Uterus (tissue), 4 donors: Measurements from ENCODE around the gene KLHL14. TPM values are rescaled to one million over a fixed set of nuclear protein-coding genes. Genes with fewer than 3 reads are reported as not detected.

Experiments used
- DNase-seq, 2 donors: peaks; one replicate each; pipeline ENCODE4 v3.0.0-alpha.2; 2019 to 2020
- H3K27ac ChIP-seq, 2 donors: fragments of 200-600 bp; sonication (generic); 1 replicate in 1 of 2; 2 replicates in 1 of 2; pipeline ENCODE4 v1.5.1; 2016 to 2018
- H3K27me3 ChIP-seq, 2 donors: fragments of 200-600 bp; sonication (generic); one replicate each; pipeline ENCODE4 v1.5.1; 2018 to 2019; ENCODE audit warnings: control low read depth in 1 of 2
- H3K36me3 ChIP-seq, 2 donors: fragments of 200-600 bp; sonication (generic); one replicate each; pipeline ENCODE4 v1.5.1; 2019; ENCODE audit warnings: control low read depth in 1 of 2
- H3K4me1 ChIP-seq, 2 donors: fragments of 200-600 bp; sonication (generic); one replicate each; pipeline ENCODE4 v1.5.1; 2018 to 2019; ENCODE audit warnings: control low read depth in 1 of 2
- H3K4me3 ChIP-seq, 2 donors: fragments of 200-600 bp; sonication (generic); 1 replicate in 1 of 2; 2 replicates in 1 of 2; pipeline ENCODE4 v1.5.1; 2018 to 2019; ENCODE audit warnings: mild to moderate bottlenecking in 1 of 2
- H3K9me3 ChIP-seq, 2 donors: fragments of 200-600 bp; sonication (generic); one replicate each; pipeline ENCODE4 v1.5.1; 2019; ENCODE audit warnings: control low read depth in 1 of 2
- POLR2A ChIP-seq, 2 donors: fragments of 450-650 bp; IDR thresholded peaks; one replicate each; pipeline ENCODE4 v1.6.1; 2016; ENCODE audit warnings: antibody characterized with exemption in 2 of 2, mild to moderate bottlenecking in 1 of 2, moderate library complexity in 1 of 2
- intact Hi-C: fragments of 100-400 bp; cut with DNase I; formaldehyde crosslinking; loops from one replicate; pipeline ENCODE4 v1.15.1; 2023; ENCODE audit warnings: low total_unique reads
- total RNA-seq, 4 donors: library from RNA; depleted of rRNA in 3 of 4; stranded (reverse); fragments of >200 nt in 3 of 4; gene quantifications; one replicate each; pipeline versions ENCODE4 v1.1.0 to v1.2.4, GENCODE V29; 2014 to 2023
- TF ChIP-seq, protein P1 (sequence below), 4 experiments: fragments of 200-600 bp in 2 of 4; fragments of 450-650 bp in 2 of 4; sonication (generic) in 2 of 4; IDR thresholded peaks; one replicate each; pipeline ENCODE4 v1.5.1; 2016 to 2019; ENCODE audit warnings: antibody characterized with exemption in 4 of 4, mild to moderate bottlenecking in 2 of 4, moderate library complexity in 1 of 4
- donor health status: DM: yes; HTN: yes; CAD: no.

KLHL14 gene
- total RNA-seq, 4 donors from 2014 or later: 2.6 to 9.5 (median 3.0) TPM

GRCh38 chr18:32712860-32713259 lies 60.0 kb downstream of the KLHL14 start:
- no peak overlapping the region for H3K27ac ChIP-seq
- DNase-seq: no peak
- intact Hi-C loops: no loop called here
- no peak for TF ChIP-seq POLR2A (IDR thresholded peaks at IDR 0.05)
- TF ChIP-seq, protein P1, sequence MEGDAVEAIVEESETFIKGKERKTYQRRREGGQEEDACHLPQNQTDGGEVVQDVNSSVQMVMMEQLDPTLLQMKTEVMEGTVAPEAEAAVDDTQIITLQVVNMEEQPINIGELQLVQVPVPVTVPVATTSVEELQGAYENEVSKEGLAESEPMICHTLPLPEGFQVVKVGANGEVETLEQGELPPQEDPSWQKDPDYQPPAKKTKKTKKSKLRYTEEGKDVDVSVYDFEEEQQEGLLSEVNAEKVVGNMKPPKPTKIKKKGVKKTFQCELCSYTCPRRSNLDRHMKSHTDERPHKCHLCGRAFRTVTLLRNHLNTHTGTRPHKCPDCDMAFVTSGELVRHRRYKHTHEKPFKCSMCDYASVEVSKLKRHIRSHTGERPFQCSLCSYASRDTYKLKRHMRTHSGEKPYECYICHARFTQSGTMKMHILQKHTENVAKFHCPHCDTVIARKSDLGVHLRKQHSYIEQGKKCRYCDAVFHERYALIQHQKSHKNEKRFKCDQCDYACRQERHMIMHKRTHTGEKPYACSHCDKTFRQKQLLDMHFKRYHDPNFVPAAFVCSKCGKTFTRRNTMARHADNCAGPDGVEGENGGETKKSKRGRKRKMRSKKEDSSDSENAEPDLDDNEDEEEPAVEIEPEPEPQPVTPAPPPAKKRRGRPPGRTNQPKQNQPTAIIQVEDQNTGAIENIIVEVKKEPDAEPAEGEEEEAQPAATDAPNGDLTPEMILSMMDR (IDR thresholded peaks at IDR 0.05): no peak
- H3K4me3 ChIP-seq: no peak overlapping the region
- H3K27me3 ChIP-seq: no peaks in the 10 kb centered on the region
- H3K4me1 ChIP-seq: no peaks in the 10 kb centered on the region
- no peaks in the 10 kb centered on the region for H3K36me3 ChIP-seq
- H3K9me3 ChIP-seq: no peaks in the 10 kb centered on the region

DNA sequence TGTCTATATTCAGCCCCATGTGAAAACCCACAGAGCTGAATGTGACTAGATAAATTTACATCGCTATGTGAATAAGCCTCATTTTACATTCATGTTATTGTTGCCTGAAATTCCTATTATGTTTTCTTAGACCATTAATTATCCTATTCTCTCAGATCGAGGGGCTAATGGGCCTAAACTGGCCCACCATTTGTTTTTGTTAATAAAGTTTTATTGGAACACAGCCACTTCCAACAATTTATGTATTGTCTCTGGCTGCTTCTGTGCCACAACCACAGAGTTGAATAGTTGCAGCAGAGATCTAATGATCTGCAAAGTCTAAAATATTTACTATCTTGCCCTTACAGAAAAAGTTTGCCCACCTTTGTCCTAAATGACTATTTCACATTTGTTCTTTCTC lies 61.0 kb downstream of the KLHL14 start:
- TF ChIP-seq POLR2A (IDR thresholded peaks at IDR 0.05): no peak
- TF ChIP-seq, protein P1 (IDR thresholded peaks at IDR 0.05): no peak
- Histone ChIP-seq H3K4me1 (no peaks in the 10 kb centered on the region), H3K4me3 (no peak overlapping the region), H3K36me3 (no peaks in the 10 kb centered on the region), H3K27me3 (no peaks in the 10 kb centered on the region), H3K27ac (no peak overlapping the region), H3K9me3 (no peaks in the 10 kb centered on the region)
- intact Hi-C loops: no loop called here
- DNase-seq: no peak

GRCh38 chr18:32707586-32707985 lies 65.2 kb downstream of the KLHL14 start:
- H3K36me3 ChIP-seq: no peaks in the 10 kb centered on the region
- no peaks in the 10 kb centered on the region for H3K9me3 ChIP-seq
- no peak for TF ChIP-seq POLR2A (IDR thresholded peaks at IDR 0.05)
- TF ChIP-seq, protein P1 (IDR thresholded peaks at IDR 0.05): no peak
- H3K27ac ChIP-seq: no peak overlapping the region
- no peak for DNase-seq
- no peaks in the 10 kb centered on the region for H3K4me1 ChIP-seq
- intact Hi-C loops: no loop called here
- no peak overlapping the region for H3K4me3 ChIP-seq
- no peaks in the 10 kb centered on the region for H3K27me3 ChIP-seq

GRCh38 chr18:32707147-32707546 lies 65.7 kb downstream of the KLHL14 start:
- intact Hi-C loops: no loop called here
- Histone ChIP-seq H3K27ac (no peak overlapping the region), H3K27me3 (no peaks in the 10 kb centered on the region), H3K4me1 (no peaks in the 10 kb centered on the region), H3K4me3 (no peak overlapping the region), H3K36me3 (no peaks in the 10 kb centered on the region), H3K9me3 (no peaks in the 10 kb centered on the region)
- no peak for DNase-seq
- TF ChIP-seq, protein P1 (IDR thresholded peaks at IDR 0.05): no peak
- no peak for TF ChIP-seq POLR2A (IDR thresholded peaks at IDR 0.05)

GRCh38 chr18:32701313-32701712 lies 71.5 kb downstream of the KLHL14 start:
- H3K9me3 ChIP-seq: no peaks in the 10 kb centered on the region
- H3K27me3 ChIP-seq: no peaks in the 10 kb centered on the region
- intact Hi-C loops: no loop called here
- no peak overlapping the region for H3K27ac ChIP-seq
- no peaks in the 10 kb centered on the region for H3K36me3 ChIP-seq
- no peak for TF ChIP-seq POLR2A (IDR thresholded peaks at IDR 0.05)
- TF ChIP-seq, protein P1 (IDR thresholded peaks at IDR 0.05): no peak
- H3K4me3 ChIP-seq: no peak overlapping the region
- H3K4me1 ChIP-seq: no peaks in the 10 kb centered on the region
- DNase-seq: no peak
